WTC11 (cell line): ENCODE data around the gene KRT1. TPM values are rescaled to one million over a fixed set of nuclear protein-coding genes. Genes with fewer than 3 reads are reported as not detected.

ENCODE experiments used
- ATAC-seq: fragments of 200-7000 bp; cut with Tn5 transposase; 2 replicates; pipeline ENCODE4 v1.10.0; 2021; ENCODE audit warnings: mild to moderate bottlenecking, moderate library complexity
- CTCF ChIA-PET: fragments of 300-600 bp; sonication (Branson Sonifier 250); formaldehyde crosslinking; loops from one replicate; lab custom pipeline; 2021; ENCODE audit warnings: antibody characterized with exemption; lab: Charles Lee
- POLR2A ChIA-PET: fragments of 350-600 bp; sonication (Branson Sonifier 250); formaldehyde crosslinking; loops from one replicate; lab custom pipeline; 2021; ENCODE audit warnings: antibody characterized with exemption; lab: Charles Lee
- DNase-seq: peaks from one replicate; pipeline ENCODE4 v3.0.0; 2021; ENCODE audit warnings: low spot score
- H3K27ac Mint-ChIP-seq: 2 replicates; pipeline ENCODE4 v1.8.0; 2021; ENCODE audit warnings: mixed read lengths
- H3K27me3 Mint-ChIP-seq: 2 replicates; pipeline ENCODE4 v1.8.0; 2021; ENCODE audit warnings: low read depth, mild to moderate bottlenecking, moderate library complexity, mixed read lengths
- H3K36me3 Mint-ChIP-seq: 2 replicates; pipeline ENCODE4 v1.8.0; 2021; ENCODE audit warnings: mixed read lengths
- H3K4me1 Mint-ChIP-seq: 2 replicates; pipeline ENCODE4 v1.8.0; 2022; ENCODE audit warnings: mixed read lengths
- H3K4me3 Mint-ChIP-seq: 2 replicates; pipeline ENCODE4 v1.8.0; 2021; ENCODE audit warnings: mild to moderate bottlenecking, moderate library complexity, mixed read lengths
- H3K9me3 Mint-ChIP-seq: 2 replicates; pipeline ENCODE4 v1.8.0; 2021; ENCODE audit warnings: mixed read lengths
- ATF1 ChIP-seq: sonication (generic); formaldehyde crosslinking; IDR thresholded peaks from 2 replicates; pipeline ENCODE4 v1.8.1; 2023; ENCODE audit warnings: mild to moderate bottlenecking, moderate library complexity, missing genetic modification reagents
- EMX1 ChIP-seq: fragments of 250-450 bp; sonication (Bioruptor Pico); IDR thresholded peaks from 2 replicates; pipeline ENCODE4 v1.8.0; 2021; ENCODE audit warnings: mild to moderate bottlenecking
- ESRRA ChIP-seq: sonication (generic); formaldehyde crosslinking; IDR thresholded peaks from 2 replicates; pipeline ENCODE4 v1.8.1; 2022; ENCODE audit warnings: mild to moderate bottlenecking, missing genetic modification reagents, borderline replicate concordance
- GABPB1 ChIP-seq: sonication (generic); formaldehyde crosslinking; IDR thresholded peaks from 2 replicates; pipeline ENCODE4 v1.8.1; 2023; ENCODE audit warnings: mild to moderate bottlenecking, missing genetic modification reagents
- HMGXB4 ChIP-seq: sonication (generic); formaldehyde crosslinking; IDR thresholded peaks from 2 replicates; pipeline ENCODE4 v1.8.1; 2023; ENCODE audit warnings: mild to moderate bottlenecking, moderate library complexity, missing genetic modification reagents
- MXD4 ChIP-seq: fragments of 250-450 bp; sonication (Bioruptor Pico); IDR thresholded peaks from 2 replicates; pipeline ENCODE4 v1.8.0; 2021; ENCODE audit warnings: mild to moderate bottlenecking, moderate library complexity, borderline replicate concordance
- NR2C2 ChIP-seq: sonication (generic); formaldehyde crosslinking; IDR thresholded peaks from 2 replicates; pipeline ENCODE4 v1.8.0; 2022; ENCODE audit warnings: mild to moderate bottlenecking, missing genetic modification reagents
- PRDM15 ChIP-seq: sonication (generic); formaldehyde crosslinking; IDR thresholded peaks from 2 replicates; pipeline ENCODE4 v1.8.0; 2022; ENCODE audit warnings: missing genetic modification reagents
- SMAD3 ChIP-seq: sonication (generic); formaldehyde crosslinking; IDR thresholded peaks from 2 replicates; pipeline ENCODE4 v1.8.0; 2022; ENCODE audit warnings: missing genetic modification reagents, mild to moderate bottlenecking, borderline replicate concordance
- SMAD4 ChIP-seq: sonication (generic); formaldehyde crosslinking; IDR thresholded peaks from 2 replicates; pipeline ENCODE4 v1.8.0; 2022; ENCODE audit warnings: mild to moderate bottlenecking, missing genetic modification reagents
- TEAD1 ChIP-seq: sonication (generic); formaldehyde crosslinking; IDR thresholded peaks from 2 replicates; pipeline ENCODE4 v1.8.0; 2022; ENCODE audit warnings: mild to moderate bottlenecking, missing genetic modification reagents
- TP53 ChIP-seq: sonication (generic); formaldehyde crosslinking; IDR thresholded peaks from 2 replicates; pipeline ENCODE4 v1.8.1; 2023; ENCODE audit warnings: mild to moderate bottlenecking, missing genetic modification reagents
- ZNF121 ChIP-seq: sonication (generic); formaldehyde crosslinking; IDR thresholded peaks from 2 replicates; pipeline ENCODE4 v1.8.0; 2023; ENCODE audit warnings: missing genetic modification reagents
- ZNF423 ChIP-seq: fragments of 250-450 bp; sonication (Bioruptor Pico); IDR thresholded peaks from 2 replicates; pipeline ENCODE4 v2.1.2; 2022; ENCODE audit warnings: mild to moderate bottlenecking, moderate library complexity
- total RNA-seq: library from RNA; stranded (reverse); gene quantifications from 3 replicates; pipeline ENCODE4 v1.2.3, GENCODE V29; 2021
- TF ChIP-seq, protein P1 (sequence below): sonication (generic); formaldehyde crosslinking; IDR thresholded peaks from 2 replicates; pipeline ENCODE4 v1.8.0; 2023; ENCODE audit warnings: mild to moderate bottlenecking, missing genetic modification reagents
- TF ChIP-seq, protein P2 (sequence below): sonication (generic); formaldehyde crosslinking; conservative IDR thresholded peaks from 2 replicates; pipeline ENCODE4 v1.8.1; 2023; ENCODE audit warnings: mild to moderate bottlenecking, low read depth, missing genetic modification reagents, moderate library complexity
- TF ChIP-seq, protein P3 (sequence below): fragments of 250-450 bp; sonication (Bioruptor Pico); IDR thresholded peaks from 2 replicates; pipeline ENCODE4 v1.9.0; 2021; ENCODE audit warnings: mild to moderate bottlenecking

The KRT1 gene
- total RNA-seq, 1 experiment from 2014 or later: not detected

- POLR2A ChIA-PET: no interaction called here
- no peaks in the 10 kb centered on the region for H3K9me3 Mint-ChIP-seq
- H3K27me3 Mint-ChIP-seq: no peaks in the 10 kb centered on the region
- H3K36me3 Mint-ChIP-seq: no peaks in the 10 kb centered on the region
- TF ChIP-seq, protein P1, sequence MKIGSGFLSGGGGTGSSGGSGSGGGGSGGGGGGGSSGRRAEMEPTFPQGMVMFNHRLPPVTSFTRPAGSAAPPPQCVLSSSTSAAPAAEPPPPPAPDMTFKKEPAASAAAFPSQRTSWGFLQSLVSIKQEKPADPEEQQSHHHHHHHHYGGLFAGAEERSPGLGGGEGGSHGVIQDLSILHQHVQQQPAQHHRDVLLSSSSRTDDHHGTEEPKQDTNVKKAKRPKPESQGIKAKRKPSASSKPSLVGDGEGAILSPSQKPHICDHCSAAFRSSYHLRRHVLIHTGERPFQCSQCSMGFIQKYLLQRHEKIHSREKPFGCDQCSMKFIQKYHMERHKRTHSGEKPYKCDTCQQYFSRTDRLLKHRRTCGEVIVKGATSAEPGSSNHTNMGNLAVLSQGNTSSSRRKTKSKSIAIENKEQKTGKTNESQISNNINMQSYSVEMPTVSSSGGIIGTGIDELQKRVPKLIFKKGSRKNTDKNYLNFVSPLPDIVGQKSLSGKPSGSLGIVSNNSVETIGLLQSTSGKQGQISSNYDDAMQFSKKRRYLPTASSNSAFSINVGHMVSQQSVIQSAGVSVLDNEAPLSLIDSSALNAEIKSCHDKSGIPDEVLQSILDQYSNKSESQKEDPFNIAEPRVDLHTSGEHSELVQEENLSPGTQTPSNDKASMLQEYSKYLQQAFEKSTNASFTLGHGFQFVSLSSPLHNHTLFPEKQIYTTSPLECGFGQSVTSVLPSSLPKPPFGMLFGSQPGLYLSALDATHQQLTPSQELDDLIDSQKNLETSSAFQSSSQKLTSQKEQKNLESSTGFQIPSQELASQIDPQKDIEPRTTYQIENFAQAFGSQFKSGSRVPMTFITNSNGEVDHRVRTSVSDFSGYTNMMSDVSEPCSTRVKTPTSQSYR (CRISPR knock-in tag): no peak
- H3K4me1 Mint-ChIP-seq: no peaks in the 10 kb centered on the region
- no peak overlapping the region for H3K27ac Mint-ChIP-seq
- H3K4me3 Mint-ChIP-seq: no peak overlapping the region
- CTCF ChIA-PET: interaction anchor here (0.9 to 1.9 kb wide), 2 partner anchors 14 to 320 kb away, joined by 3 to 4 read pairs; no protein-coding TSS in a partner anchor
- ATAC-seq: no peak
- DNase-seq: no peak
Observed at GRCh38 chr12:52660934-52661499, 19.2 kb downstream of the KRT1 start.

GRCh38 chr12:52659951-52660350 is 20.3 kb downstream of the KRT1 start:
- H3K36me3 Mint-ChIP-seq: no peaks in the 10 kb centered on the region
- POLR2A ChIA-PET: interaction anchor here (0.5 kb wide), 1 partner anchor 223 kb away, joined by 5 read pairs; no protein-coding TSS in a partner anchor
- H3K27ac Mint-ChIP-seq: no peak overlapping the region
- no peaks in the 10 kb centered on the region for H3K27me3 Mint-ChIP-seq
- CTCF ChIA-PET: interaction anchor here (0.8 to 1.9 kb wide), 4 partner anchors 15 to 211 kb away, joined by 3 to 5 read pairs (median 4); no protein-coding TSS in a partner anchor
- no peaks in the 10 kb centered on the region for H3K4me1 Mint-ChIP-seq
- H3K9me3 Mint-ChIP-seq: no peaks in the 10 kb centered on the region
- no peak for TF ChIP-seq PRDM15 (CRISPR knock-in tag)
- H3K4me3 Mint-ChIP-seq: no peak overlapping the region
- no peak for ATAC-seq
- DNase-seq: no peak

- ATAC-seq: no peak
- H3K27ac Mint-ChIP-seq: no peak overlapping the region
- no peak for DNase-seq
- TF ChIP-seq GABPB1 (CRISPR knock-in tag) (no peak), TP53 (CRISPR knock-in tag) (no peak), MXD4 (CRISPR knock-in tag) (no peak), NR2C2 (CRISPR knock-in tag) (no peak), EMX1 (CRISPR knock-in tag) (no peak), TEAD1 (no peak), ATF1 (CRISPR knock-in tag) (no peak), SMAD4 (CRISPR knock-in tag) (no peak), ZNF121 (no peak), ZNF423 (no peak), HMGXB4 (no peak), SMAD3 (CRISPR knock-in tag) (no peak), ESRRA (no peak)
- TF ChIP-seq, protein P2, sequence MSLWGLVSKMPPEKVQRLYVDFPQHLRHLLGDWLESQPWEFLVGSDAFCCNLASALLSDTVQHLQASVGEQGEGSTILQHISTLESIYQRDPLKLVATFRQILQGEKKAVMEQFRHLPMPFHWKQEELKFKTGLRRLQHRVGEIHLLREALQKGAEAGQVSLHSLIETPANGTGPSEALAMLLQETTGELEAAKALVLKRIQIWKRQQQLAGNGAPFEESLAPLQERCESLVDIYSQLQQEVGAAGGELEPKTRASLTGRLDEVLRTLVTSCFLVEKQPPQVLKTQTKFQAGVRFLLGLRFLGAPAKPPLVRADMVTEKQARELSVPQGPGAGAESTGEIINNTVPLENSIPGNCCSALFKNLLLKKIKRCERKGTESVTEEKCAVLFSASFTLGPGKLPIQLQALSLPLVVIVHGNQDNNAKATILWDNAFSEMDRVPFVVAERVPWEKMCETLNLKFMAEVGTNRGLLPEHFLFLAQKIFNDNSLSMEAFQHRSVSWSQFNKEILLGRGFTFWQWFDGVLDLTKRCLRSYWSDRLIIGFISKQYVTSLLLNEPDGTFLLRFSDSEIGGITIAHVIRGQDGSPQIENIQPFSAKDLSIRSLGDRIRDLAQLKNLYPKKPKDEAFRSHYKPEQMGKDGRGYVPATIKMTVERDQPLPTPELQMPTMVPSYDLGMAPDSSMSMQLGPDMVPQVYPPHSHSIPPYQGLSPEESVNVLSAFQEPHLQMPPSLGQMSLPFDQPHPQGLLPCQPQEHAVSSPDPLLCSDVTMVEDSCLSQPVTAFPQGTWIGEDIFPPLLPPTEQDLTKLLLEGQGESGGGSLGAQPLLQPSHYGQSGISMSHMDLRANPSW (CRISPR knock-in tag): no peak
- TF ChIP-seq, protein P3, sequence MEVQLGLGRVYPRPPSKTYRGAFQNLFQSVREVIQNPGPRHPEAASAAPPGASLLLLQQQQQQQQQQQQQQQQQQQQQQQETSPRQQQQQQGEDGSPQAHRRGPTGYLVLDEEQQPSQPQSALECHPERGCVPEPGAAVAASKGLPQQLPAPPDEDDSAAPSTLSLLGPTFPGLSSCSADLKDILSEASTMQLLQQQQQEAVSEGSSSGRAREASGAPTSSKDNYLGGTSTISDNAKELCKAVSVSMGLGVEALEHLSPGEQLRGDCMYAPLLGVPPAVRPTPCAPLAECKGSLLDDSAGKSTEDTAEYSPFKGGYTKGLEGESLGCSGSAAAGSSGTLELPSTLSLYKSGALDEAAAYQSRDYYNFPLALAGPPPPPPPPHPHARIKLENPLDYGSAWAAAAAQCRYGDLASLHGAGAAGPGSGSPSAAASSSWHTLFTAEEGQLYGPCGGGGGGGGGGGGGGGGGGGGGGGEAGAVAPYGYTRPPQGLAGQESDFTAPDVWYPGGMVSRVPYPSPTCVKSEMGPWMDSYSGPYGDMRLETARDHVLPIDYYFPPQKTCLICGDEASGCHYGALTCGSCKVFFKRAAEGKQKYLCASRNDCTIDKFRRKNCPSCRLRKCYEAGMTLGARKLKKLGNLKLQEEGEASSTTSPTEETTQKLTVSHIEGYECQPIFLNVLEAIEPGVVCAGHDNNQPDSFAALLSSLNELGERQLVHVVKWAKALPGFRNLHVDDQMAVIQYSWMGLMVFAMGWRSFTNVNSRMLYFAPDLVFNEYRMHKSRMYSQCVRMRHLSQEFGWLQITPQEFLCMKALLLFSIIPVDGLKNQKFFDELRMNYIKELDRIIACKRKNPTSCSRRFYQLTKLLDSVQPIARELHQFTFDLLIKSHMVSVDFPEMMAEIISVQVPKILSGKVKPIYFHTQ (CRISPR knock-in tag): no peak
Observed at GRCh38 chr12:52659395-52659794, 20.8 kb downstream of the KRT1 start.

More at GRCh38 chr12:52659395-52659794, 20.8 kb downstream of the KRT1 start:
- no peak overlapping the region for H3K4me3 Mint-ChIP-seq
- H3K36me3 Mint-ChIP-seq: no peaks in the 10 kb centered on the region
- no peaks in the 10 kb centered on the region for H3K9me3 Mint-ChIP-seq
- H3K27me3 Mint-ChIP-seq: no peaks in the 10 kb centered on the region
- ChIA-PET CTCF (interaction anchor here (0.8 to 1.9 kb wide), 4 partner anchors 16 to 211 kb away, joined by 3 to 5 read pairs (median 4); no protein-coding TSS in a partner anchor), POLR2A (no interaction called here)
- no peaks in the 10 kb centered on the region for H3K4me1 Mint-ChIP-seq
